ENCODE results near the gene ARHGEF1. TPM values are rescaled to one million over a fixed set of nuclear protein-coding genes. Genes with fewer than 3 reads are reported as not detected.

The ARHGEF1 gene
- total RNA-seq, 4 donors from 2014 or later = 54.5 to 71.8 (median 59.7) TPM

DNA sequence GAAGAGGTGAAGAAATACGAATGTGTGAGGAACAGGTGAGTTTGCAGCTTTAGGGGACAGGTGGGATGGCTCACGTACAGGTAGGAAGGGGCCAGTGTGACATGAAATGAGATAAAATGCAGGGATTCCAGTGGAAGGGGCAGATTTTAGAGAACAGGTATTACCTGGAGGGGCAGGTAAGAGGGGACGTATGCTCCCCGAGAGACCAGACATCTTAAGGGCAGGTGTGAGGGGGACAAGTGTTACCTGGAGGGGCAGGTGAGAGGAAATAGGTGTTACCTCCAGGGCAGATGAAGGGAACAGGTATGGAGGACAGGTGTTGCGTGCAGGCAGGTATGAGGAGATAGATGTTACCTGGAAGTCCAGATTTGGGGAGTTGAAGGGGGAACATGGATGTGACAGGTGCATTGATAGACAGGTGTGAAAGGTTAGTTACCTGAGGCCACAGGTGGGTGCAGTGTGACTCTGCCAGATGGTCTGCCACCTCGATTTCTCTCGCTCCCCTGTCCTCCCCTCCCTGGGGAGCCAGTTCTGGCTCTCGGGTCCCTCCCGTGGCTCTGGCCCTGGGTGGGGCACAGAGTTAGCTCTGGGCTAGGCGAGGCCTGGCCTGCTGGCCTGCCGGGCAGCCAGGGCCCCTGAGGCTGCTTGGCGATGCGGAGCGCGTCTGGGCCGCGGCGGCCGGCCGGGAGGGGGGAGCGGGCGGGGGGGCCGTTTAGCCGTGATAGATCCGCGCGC, 43.2 kb downstream of the ARHGEF1 start:
- no peak overlapping the region for H3K4me3 ChIP-seq
- H3K36me3 ChIP-seq = no peaks in the 10 kb centered on the region
- 21% methylated on average over 21 of the region's 27 CpGs for WGBS
- H3K27ac ChIP-seq (replicated peaks in 1 of 4) = no peak overlapping the region
- DNase-seq (ENCODE audit: extremely low spot score) = no peak
- peaks cover 5 to 100% (median 84%) of the 10 kb centered on the region in 4 donors for H3K27me3 ChIP-seq
- no peak for TF ChIP-seq EP300 (IDR thresholded peaks at IDR 0.05)
- TF ChIP-seq, protein P1, sequence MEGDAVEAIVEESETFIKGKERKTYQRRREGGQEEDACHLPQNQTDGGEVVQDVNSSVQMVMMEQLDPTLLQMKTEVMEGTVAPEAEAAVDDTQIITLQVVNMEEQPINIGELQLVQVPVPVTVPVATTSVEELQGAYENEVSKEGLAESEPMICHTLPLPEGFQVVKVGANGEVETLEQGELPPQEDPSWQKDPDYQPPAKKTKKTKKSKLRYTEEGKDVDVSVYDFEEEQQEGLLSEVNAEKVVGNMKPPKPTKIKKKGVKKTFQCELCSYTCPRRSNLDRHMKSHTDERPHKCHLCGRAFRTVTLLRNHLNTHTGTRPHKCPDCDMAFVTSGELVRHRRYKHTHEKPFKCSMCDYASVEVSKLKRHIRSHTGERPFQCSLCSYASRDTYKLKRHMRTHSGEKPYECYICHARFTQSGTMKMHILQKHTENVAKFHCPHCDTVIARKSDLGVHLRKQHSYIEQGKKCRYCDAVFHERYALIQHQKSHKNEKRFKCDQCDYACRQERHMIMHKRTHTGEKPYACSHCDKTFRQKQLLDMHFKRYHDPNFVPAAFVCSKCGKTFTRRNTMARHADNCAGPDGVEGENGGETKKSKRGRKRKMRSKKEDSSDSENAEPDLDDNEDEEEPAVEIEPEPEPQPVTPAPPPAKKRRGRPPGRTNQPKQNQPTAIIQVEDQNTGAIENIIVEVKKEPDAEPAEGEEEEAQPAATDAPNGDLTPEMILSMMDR (IDR thresholded peaks at IDR 0.05) = no peak
- TF ChIP-seq POLR2A (IDR thresholded peaks at IDR 0.05; ENCODE audit: low read depth) = no peak
- TF ChIP-seq POLR2AphosphoS5 (IDR thresholded peaks at IDR 0.05) = no peak
- H3K9me3 ChIP-seq = no peaks in the 10 kb centered on the region
- H3K4me1 ChIP-seq = peaks cover 17 to 24% (median 19%) of the 10 kb centered on the region in 4 donors
- intact Hi-C loops (cut with DNase I) = no loop called here

DNA sequence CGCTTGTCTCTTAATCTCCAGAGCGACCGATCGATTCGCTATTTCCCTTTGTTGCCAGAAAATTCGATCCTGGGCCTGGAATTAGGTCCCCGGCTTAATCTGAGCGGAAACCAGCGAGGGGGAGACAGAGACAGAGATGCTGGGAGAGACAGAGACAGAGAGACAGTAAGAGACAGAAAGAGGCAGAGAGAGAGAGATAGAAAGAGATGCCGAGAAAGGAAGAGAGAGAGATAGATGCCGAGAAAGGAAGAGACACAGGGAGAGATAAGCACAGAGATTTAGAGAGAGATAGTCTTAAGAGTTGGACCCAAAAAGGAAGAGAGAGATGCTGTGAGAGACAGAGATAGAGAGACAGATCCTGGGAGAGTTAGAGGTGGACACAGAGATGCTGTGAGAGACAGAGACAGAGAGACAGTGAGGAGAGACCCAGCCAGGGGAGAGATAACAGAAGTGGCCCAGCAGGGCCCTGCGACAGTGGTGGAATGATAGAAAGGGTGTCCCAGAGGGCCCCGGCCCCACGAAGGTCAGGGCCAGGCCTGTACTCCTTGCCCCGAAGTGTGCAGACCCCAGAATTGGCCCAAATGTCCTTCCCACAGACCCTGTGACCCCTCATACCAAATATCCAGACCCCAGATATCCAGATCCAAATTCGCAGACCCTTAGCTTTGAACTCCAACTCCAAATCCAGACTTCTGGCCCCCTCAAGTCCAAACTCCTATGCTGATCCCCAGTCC, 43.9 kb downstream of the ARHGEF1 start:
- TF ChIP-seq POLR2AphosphoS5 (IDR thresholded peaks at IDR 0.05) = no peak
- Histone ChIP-seq H3K27ac (replicated peaks in 1 of 4) (no peak overlapping the region), H3K4me3 (no peak overlapping the region), H3K27me3 (peaks cover 5 to 100% (median 82%) of the 10 kb centered on the region in 4 donors), H3K36me3 (no peaks in the 10 kb centered on the region), H3K4me1 (peaks cover 17 to 24% (median 19%) of the 10 kb centered on the region in 4 donors), H3K9me3 (no peaks in the 10 kb centered on the region)
- intact Hi-C loops (cut with DNase I) = no loop called here
- DNase-seq (ENCODE audit: extremely low spot score) = no peak
- WGBS = 53% methylated on average over 16 of the region's 16 CpGs

DNA sequence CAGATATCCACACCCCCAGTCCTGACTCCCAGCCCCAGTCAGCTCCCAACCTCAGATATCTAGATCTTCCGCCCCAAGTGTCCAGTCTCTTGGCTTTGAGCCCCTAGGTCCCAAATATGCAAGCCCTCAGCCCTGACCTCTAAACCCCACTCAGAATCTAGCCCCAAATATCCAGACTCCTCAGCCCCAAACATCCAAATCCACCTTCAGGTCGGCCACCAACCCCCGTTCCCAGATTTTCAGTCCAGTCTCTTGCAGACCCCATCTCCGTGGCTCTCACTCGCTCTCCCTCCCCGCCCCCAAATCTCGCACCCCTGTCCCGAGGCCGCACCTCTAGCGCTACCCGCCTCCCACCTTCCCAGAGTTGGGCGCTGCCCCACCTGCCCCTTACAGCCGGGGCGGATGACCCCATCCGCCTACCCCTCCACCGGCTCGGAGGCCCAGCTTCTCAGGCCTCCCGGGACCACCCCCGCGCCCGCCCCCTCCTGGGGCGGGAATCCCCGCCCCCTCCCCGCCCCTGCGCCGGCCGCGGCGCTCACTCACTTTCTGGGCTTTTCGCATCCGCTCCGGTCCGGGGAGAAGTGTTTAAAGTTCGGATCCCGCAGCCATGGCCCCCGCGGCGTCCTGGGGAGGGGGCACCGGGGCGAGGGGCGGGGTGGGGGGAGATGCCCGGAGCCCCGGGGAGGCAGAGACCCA, 44.7 kb downstream of the ARHGEF1 start:
- Histone ChIP-seq H3K27ac (replicated peaks in 1 of 4) (no peak overlapping the region), H3K4me1 (peaks cover 17 to 26% (median 22%) of the 10 kb centered on the region in 4 donors), H3K9me3 (no peaks in the 10 kb centered on the region), H3K4me3 (peak overlapping the region; percentile 39 to 58 (median 44)), H3K27me3 (peaks cover 5 to 100% (median 81%) of the 10 kb centered on the region in 4 donors), H3K36me3 (no peaks in the 10 kb centered on the region)
- no peak for DNase-seq (ENCODE audit: extremely low spot score)
- intact Hi-C loops (cut with DNase I) = no loop called here
- no peak for TF ChIP-seq POLR2A (IDR thresholded peaks at IDR 0.05; ENCODE audit: low read depth)
- no peak for TF ChIP-seq EP300 (IDR thresholded peaks at IDR 0.05)
- TF ChIP-seq POLR2AphosphoS5 (IDR thresholded peaks at IDR 0.05) = no peak
- 9% methylated on average over 27 of the region's 43 CpGs for WGBS

DNA sequence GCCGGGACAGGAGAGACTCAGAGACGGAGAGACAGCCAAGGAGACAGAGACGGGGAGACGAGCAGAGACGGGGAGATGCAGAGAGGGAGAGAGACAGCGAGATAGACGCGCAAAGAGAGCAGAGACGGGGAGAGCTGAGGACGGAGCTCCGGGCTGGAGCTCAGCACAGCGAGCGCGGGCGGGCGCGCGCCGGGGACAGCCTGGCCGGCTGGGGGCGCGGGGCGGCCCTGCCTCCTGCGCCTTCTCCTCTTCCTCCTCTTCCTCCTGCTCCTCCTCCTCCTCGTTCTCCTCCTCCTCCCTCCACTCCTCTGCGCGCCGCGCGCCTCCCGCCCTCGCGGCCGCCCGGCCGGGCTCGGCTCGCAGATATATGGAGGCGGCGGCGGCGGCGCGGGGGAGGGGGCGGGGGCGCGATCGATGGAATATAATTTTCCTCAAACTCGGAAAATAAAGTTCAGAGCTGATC, 45.3 kb downstream of the ARHGEF1 start, which contains the start of gene ERFL:
Gene ERFL, minus strand, starts transcription at position 229 of the 463 bp plus-strand sequence. CDS start 15,530 bp downstream, outside the sequence.
- H3K27ac ChIP-seq (replicated peaks in 1 of 4) = no peak within 1 kb of the TSS
- H3K36me3 ChIP-seq = no peaks in the 10 kb centered on the region
- H3K4me1 ChIP-seq = peaks cover 17 to 32% (median 28%) of the 10 kb centered on the region in 4 donors
- TF ChIP-seq, protein P1 (IDR thresholded peaks at IDR 0.05) = no peak
- TF ChIP-seq POLR2AphosphoS5 (IDR thresholded peaks at IDR 0.05) (no peak), EP300 (IDR thresholded peaks at IDR 0.05) (no peak), POLR2A (IDR thresholded peaks at IDR 0.05; ENCODE audit: low read depth) (no peak)
- peak within 1 kb of the TSS; percentile 39 to 58 (median 44) for H3K4me3 ChIP-seq
- no peaks in the 10 kb centered on the region for H3K9me3 ChIP-seq
- DNase-seq (ENCODE audit: extremely low spot score) = no peak
- H3K27me3 ChIP-seq = peaks cover 5 to 100% (median 81%) of the 10 kb centered on the region in 4 donors
- WGBS = 1% methylated on average over 49 of the region's 49 CpGs
- intact Hi-C loops (cut with DNase I) = no loop called here

DNA sequence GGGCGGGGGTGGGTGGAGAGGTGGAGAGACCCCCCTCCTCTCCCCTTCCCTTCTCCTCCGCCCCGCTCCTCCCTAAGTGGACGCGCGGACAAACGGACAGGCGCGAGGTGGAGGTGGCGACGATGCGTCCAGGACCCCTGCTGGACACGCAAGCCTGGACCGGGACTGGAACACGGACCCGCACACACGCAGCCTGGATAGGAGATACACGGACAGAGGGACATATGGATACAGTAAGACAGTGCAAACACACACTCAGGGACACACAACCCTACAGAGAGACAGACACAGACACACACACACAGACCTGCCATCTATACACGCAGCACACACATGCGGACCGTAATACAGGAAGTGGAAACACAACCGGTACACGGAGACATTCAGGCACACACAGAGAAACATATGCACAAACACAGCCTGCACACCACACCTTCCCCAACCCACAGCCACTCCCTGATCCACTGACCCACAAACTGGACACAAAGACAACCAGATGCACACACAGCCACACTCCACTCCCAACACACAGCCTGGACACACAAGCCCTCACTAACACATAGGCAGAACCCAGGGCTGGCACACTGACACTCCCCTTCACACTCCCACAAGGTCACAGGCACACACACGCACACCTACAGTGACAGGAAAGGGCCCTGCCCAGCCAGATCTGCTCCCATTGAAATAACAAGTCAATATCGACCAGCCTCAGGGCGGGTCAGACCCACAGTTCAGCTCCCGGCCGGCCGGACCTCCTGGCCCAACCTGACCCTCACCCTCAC, 46.0 kb downstream of the ARHGEF1 start:
- intact Hi-C loops (cut with DNase I) = no loop called here
- peak overlapping the region; percentile 39 to 58 (median 44) for H3K4me3 ChIP-seq
- peaks cover 5 to 100% (median 85%) of the 10 kb centered on the region in 4 donors for H3K27me3 ChIP-seq
- H3K9me3 ChIP-seq = no peaks in the 10 kb centered on the region
- TF ChIP-seq, protein P1 (IDR thresholded peaks at IDR 0.05) = no peak
- TF ChIP-seq EP300 (IDR thresholded peaks at IDR 0.05) (no peak), POLR2AphosphoS5 (IDR thresholded peaks at IDR 0.05) (no peak), POLR2A (IDR thresholded peaks at IDR 0.05; ENCODE audit: low read depth) (no peak)
- no peak for DNase-seq (ENCODE audit: extremely low spot score)
- peaks cover 17 to 35% (median 30%) of the 10 kb centered on the region in 4 donors for H3K4me1 ChIP-seq
- no peak overlapping the region for H3K27ac ChIP-seq (replicated peaks in 1 of 4)
- 4% methylated on average over 24 of the region's 29 CpGs for WGBS
- H3K36me3 ChIP-seq = no peaks in the 10 kb centered on the region
